Ishikawa (cell line): ENCODE data around the gene MTARC2.

Experiments used
- CEBPB ChIP-seq: IDR thresholded peaks from 2 replicates; pipeline ENCODE4 v1.6.1; 2012
- CREB1 ChIP-seq: IDR thresholded peaks from 2 replicates; pipeline ENCODE4 v1.6.1; 2012; ENCODE audit warnings: low read depth
- EGR1 ChIP-seq: IDR thresholded peaks from 2 replicates; pipeline ENCODE4 v1.6.1; 2012
- EP300 ChIP-seq: IDR thresholded peaks from 2 replicates; pipeline ENCODE4 v1.6.1; 2012; ENCODE audit warnings: borderline replicate concordance
- FOXM1 ChIP-seq: IDR thresholded peaks from 2 replicates; pipeline ENCODE4 v1.6.1; 2012; ENCODE audit warnings: low read depth, borderline replicate concordance
- NFIC ChIP-seq: IDR thresholded peaks from 2 replicates; pipeline ENCODE4 v1.6.1; 2012
- RAD21 ChIP-seq: IDR thresholded peaks from 2 replicates; pipeline ENCODE4 v1.6.1; 2012; ENCODE audit warnings: low read depth
- TAF1 ChIP-seq: IDR thresholded peaks from 2 replicates; pipeline ENCODE4 v1.6.1; 2012; ENCODE audit warnings: low read depth, mild to moderate bottlenecking
- TEAD4 ChIP-seq: IDR thresholded peaks from 2 replicates; pipeline ENCODE4 v1.6.1; 2012
- YY1 ChIP-seq: IDR thresholded peaks from 2 replicates; pipeline ENCODE4 v1.6.1; 2012; ENCODE audit warnings: low read depth
- ZBTB7A ChIP-seq: IDR thresholded peaks from 2 replicates; pipeline ENCODE4 v1.6.1; 2012; ENCODE audit warnings: low read depth
- TF ChIP-seq, protein P1 (sequence below): IDR thresholded peaks from 2 replicates; pipeline ENCODE4 v1.6.1; 2012; ENCODE audit warnings: low read depth, mild to moderate bottlenecking
- TF ChIP-seq, protein P2 (sequence below): IDR thresholded peaks from 2 replicates; pipeline ENCODE4 v1.6.1; 2012

DNA sequence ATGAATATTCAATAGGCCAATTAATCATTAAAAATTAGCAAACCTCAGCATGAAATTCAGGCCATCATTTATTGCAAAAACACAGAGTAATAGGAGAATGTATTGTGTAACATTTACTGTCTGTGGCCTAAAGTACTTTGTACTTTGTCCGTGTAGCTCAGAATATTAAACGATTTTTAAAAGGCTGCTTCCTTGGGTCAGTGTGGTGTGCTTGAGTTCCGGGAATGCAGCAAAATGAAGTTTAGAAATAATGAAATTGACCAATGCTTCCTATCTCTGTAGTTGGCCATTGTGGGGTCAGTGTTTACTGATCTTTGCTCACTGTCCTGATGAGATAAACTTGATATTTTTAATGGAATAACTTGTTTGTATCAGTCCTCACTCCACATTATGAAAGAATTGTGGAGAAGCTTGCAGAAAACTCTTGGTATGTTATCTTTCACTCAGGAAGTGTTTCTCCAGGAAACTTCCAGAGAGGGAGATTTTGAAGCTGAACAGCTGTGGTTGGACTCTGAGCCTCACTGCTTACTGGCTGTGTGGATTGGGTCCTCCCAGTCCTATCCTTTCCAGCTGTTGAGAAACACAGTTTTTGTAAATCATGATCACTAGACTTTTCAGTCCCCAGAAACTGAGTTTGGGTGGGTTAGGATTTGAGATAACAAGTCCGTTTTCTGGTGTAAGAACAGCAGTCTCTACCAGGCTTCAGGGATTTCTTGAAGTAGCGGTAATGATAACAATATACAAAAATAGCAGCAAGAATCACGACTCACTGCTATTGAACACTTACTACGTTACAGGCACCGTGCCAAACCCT lies 19.4 kb downstream of the MTARC2 start:
- TF ChIP-seq, protein P1, sequence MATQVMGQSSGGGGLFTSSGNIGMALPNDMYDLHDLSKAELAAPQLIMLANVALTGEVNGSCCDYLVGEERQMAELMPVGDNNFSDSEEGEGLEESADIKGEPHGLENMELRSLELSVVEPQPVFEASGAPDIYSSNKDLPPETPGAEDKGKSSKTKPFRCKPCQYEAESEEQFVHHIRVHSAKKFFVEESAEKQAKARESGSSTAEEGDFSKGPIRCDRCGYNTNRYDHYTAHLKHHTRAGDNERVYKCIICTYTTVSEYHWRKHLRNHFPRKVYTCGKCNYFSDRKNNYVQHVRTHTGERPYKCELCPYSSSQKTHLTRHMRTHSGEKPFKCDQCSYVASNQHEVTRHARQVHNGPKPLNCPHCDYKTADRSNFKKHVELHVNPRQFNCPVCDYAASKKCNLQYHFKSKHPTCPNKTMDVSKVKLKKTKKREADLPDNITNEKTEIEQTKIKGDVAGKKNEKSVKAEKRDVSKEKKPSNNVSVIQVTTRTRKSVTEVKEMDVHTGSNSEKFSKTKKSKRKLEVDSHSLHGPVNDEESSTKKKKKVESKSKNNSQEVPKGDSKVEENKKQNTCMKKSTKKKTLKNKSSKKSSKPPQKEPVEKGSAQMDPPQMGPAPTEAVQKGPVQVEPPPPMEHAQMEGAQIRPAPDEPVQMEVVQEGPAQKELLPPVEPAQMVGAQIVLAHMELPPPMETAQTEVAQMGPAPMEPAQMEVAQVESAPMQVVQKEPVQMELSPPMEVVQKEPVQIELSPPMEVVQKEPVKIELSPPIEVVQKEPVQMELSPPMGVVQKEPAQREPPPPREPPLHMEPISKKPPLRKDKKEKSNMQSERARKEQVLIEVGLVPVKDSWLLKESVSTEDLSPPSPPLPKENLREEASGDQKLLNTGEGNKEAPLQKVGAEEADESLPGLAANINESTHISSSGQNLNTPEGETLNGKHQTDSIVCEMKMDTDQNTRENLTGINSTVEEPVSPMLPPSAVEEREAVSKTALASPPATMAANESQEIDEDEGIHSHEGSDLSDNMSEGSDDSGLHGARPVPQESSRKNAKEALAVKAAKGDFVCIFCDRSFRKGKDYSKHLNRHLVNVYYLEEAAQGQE, result no peak
- TF ChIP-seq YY1, result no peak
- TF ChIP-seq TAF1, result no peak
- TF ChIP-seq RAD21, result no peak
- no peak for TF ChIP-seq EGR1
- no peak for TF ChIP-seq ZBTB7A
- TF ChIP-seq FOXM1, result no peak
- no peak for TF ChIP-seq EP300
- TF ChIP-seq CEBPB, result no peak
- TF ChIP-seq, protein P2, sequence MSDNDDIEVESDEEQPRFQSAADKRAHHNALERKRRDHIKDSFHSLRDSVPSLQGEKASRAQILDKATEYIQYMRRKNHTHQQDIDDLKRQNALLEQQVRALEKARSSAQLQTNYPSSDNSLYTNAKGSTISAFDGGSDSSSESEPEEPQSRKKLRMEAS, result no peak
- TF ChIP-seq CREB1, result no peak
- no peak for TF ChIP-seq TEAD4
- no peak for TF ChIP-seq NFIC
